ENCODE results near the gene NDUFAF7. TPM values are rescaled to one million over a fixed set of nuclear protein-coding genes. Genes with fewer than 3 reads are reported as not detected.

NDUFAF7 gene
- total RNA-seq, 1 donor from 2014 or later = 25.5 TPM

DNA sequence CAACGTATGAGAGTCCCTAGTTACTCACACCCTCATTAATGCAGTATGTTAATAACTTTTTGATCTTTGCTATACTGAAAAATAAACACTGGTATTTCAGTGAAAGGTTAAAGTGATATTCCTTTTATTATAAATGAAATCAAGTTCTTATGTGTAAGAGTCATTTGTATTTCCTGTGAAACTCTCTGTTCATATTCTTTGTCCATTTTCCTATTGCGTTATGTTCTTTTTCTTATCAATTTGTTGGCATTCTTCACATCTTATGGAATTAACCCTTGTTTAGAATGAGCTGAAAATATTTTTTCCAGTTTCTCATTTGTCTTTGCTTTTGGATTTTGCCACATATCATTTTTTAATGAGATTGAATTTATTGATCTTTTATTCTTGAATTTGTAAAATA, 44.8 kb downstream of the NDUFAF7 start:
- no peak overlapping the region for H3K4me3 Mint-ChIP-seq
- H3K9me3 Mint-ChIP-seq = no peaks in the 10 kb centered on the region
- no peak for DNase-seq (ENCODE audit: extremely low spot score, unreplicated experiment)
- H3K27me3 Mint-ChIP-seq = no peaks in the 10 kb centered on the region
- no peak overlapping the region for H3K27ac Mint-ChIP-seq
- H3K4me1 Mint-ChIP-seq (ENCODE audit: unreplicated experiment) = no peaks in the 10 kb centered on the region
- TF ChIP-seq, protein P1, sequence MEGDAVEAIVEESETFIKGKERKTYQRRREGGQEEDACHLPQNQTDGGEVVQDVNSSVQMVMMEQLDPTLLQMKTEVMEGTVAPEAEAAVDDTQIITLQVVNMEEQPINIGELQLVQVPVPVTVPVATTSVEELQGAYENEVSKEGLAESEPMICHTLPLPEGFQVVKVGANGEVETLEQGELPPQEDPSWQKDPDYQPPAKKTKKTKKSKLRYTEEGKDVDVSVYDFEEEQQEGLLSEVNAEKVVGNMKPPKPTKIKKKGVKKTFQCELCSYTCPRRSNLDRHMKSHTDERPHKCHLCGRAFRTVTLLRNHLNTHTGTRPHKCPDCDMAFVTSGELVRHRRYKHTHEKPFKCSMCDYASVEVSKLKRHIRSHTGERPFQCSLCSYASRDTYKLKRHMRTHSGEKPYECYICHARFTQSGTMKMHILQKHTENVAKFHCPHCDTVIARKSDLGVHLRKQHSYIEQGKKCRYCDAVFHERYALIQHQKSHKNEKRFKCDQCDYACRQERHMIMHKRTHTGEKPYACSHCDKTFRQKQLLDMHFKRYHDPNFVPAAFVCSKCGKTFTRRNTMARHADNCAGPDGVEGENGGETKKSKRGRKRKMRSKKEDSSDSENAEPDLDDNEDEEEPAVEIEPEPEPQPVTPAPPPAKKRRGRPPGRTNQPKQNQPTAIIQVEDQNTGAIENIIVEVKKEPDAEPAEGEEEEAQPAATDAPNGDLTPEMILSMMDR (conservative IDR thresholded peaks at IDR 0.05) = no peak
- H3K36me3 Mint-ChIP-seq = peaks cover 9% of the 10 kb centered on the region

DNA sequence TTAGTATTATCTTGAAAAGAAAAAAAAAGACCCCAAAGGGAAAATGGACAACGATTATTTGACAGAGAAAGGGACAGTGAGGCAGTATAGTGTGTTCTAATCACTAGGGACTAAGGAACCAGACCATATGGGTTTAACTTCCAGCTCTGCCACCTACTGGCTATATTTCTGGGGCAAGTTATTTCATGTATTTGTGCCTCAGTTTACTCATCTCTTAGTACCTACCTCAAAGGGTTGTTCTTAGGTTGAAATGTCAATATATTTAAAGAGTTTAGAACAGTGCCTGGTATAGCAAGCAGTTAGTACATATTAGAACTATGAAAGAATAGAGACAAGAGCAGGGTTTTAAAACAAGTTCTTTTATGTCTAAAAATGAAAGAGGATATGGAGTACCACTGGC, 50.5 kb downstream of the NDUFAF7 start:
- H3K9me3 Mint-ChIP-seq = no peaks in the 10 kb centered on the region
- TF ChIP-seq, protein P1 (conservative IDR thresholded peaks at IDR 0.05) = no peak
- no peak overlapping the region for H3K4me3 Mint-ChIP-seq
- no peak for DNase-seq (ENCODE audit: extremely low spot score, unreplicated experiment)
- H3K4me1 Mint-ChIP-seq (ENCODE audit: unreplicated experiment) = no peaks in the 10 kb centered on the region
- peaks cover 15% of the 10 kb centered on the region for H3K36me3 Mint-ChIP-seq
- H3K27ac Mint-ChIP-seq = no peak overlapping the region
- H3K27me3 Mint-ChIP-seq = no peaks in the 10 kb centered on the region

GRCh38 chr2:37282746-37283145, 51.3 kb downstream of the NDUFAF7 start:
- no peaks in the 10 kb centered on the region for H3K27me3 Mint-ChIP-seq
- TF ChIP-seq, protein P1 (conservative IDR thresholded peaks at IDR 0.05) = no peak

DNA sequence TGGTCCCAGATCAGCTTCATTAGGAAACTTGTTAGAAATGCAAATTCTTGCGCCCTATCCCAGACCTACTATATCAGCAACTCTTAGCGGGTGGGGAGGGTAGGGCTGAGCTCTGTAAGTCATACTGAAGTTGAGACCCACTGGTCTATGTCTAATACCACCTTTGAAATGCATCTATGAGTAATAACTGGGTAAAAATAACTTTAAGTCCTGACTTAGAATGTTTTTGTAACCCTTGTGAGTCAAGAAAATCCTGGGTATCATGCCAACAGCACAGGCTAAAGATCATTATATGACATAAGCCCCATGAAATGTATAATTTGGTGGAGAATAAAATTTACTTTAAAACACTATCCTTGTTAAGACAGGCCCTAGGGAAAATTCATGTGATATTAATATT, 51.7 kb downstream of the NDUFAF7 start:
- peaks cover 25% of the 10 kb centered on the region for H3K36me3 Mint-ChIP-seq
- H3K9me3 Mint-ChIP-seq = no peaks in the 10 kb centered on the region
- no peaks in the 10 kb centered on the region for H3K27me3 Mint-ChIP-seq
- no peak overlapping the region for H3K4me3 Mint-ChIP-seq
- TF ChIP-seq, protein P1 (conservative IDR thresholded peaks at IDR 0.05) = no peak
- no peak for DNase-seq (ENCODE audit: extremely low spot score, unreplicated experiment)
- no peaks in the 10 kb centered on the region for H3K4me1 Mint-ChIP-seq (ENCODE audit: unreplicated experiment)
- H3K27ac Mint-ChIP-seq = no peak overlapping the region

More at GRCh38 chr2:37282746-37283145, 51.3 kb downstream of the NDUFAF7 start:
- DNase-seq (ENCODE audit: extremely low spot score, unreplicated experiment) = no peak
- Mint-ChIP-seq H3K9me3 (no peaks in the 10 kb centered on the region), H3K36me3 (peaks cover 20% of the 10 kb centered on the region), H3K27ac (no peak overlapping the region), H3K4me1 (ENCODE audit: unreplicated experiment) (no peaks in the 10 kb centered on the region), H3K4me3 (no peak overlapping the region)

DNA sequence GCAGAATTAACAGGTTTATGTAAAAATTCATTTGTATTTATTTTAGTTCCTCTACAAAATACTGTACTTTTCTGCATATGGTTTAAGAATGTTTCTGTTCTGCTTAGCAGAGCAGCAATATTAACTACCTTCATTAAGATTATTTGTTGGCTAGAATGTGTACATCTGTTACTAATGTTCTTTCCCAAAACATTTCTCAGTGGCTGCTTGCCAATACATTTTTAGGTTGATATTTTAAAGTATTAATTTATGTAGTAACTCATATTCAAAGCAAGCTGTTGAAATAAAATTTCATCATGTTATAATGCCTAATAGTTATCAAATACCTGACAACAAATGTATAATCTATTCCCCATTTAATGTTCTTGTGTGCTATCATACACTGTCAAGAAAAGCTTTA, 52.9 kb downstream of the NDUFAF7 start:
- H3K4me1 Mint-ChIP-seq (ENCODE audit: unreplicated experiment) = no peaks in the 10 kb centered on the region
- no peak for DNase-seq (ENCODE audit: extremely low spot score, unreplicated experiment)
- TF ChIP-seq, protein P1 (conservative IDR thresholded peaks at IDR 0.05) = no peak
- H3K27me3 Mint-ChIP-seq = no peaks in the 10 kb centered on the region
- peaks cover 27% of the 10 kb centered on the region for H3K36me3 Mint-ChIP-seq
- H3K9me3 Mint-ChIP-seq = no peaks in the 10 kb centered on the region
- H3K27ac Mint-ChIP-seq = no peak overlapping the region
- no peak overlapping the region for H3K4me3 Mint-ChIP-seq

DNA sequence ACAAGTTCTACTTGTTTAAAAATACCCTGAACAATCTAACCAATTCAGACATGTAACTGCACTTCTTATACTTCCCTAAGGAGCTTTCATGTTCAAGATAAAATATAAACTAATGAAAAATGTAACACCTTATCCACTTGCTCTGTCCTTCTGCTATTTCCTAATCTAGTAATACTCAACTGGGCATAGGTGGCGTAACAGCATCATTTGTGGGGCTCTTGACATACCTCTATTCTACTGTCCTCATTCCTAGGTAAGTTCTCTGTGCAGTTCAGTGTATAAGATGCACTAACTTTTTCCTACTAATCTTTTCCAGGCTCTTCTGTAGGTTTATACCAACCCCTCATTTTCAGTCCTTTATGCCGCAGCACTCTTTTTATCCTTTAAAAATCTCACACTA, 56.5 kb downstream of the NDUFAF7 start:
- DNase-seq (ENCODE audit: extremely low spot score, unreplicated experiment) = no peak
- H3K4me3 Mint-ChIP-seq = no peak overlapping the region

More for the DNA sequence above, 56.5 kb downstream of the NDUFAF7 start:
- TF ChIP-seq, protein P1 (conservative IDR thresholded peaks at IDR 0.05) = no peak
- H3K27me3 Mint-ChIP-seq = no peaks in the 10 kb centered on the region
- H3K9me3 Mint-ChIP-seq = no peaks in the 10 kb centered on the region
- peaks cover 26% of the 10 kb centered on the region for H3K36me3 Mint-ChIP-seq
- no peak overlapping the region for H3K27ac Mint-ChIP-seq
- H3K4me1 Mint-ChIP-seq (ENCODE audit: unreplicated experiment) = no peaks in the 10 kb centered on the region
